Left ventricle myocardium superior (tissue), 1 donor: Measurements from ENCODE around the gene STC2. TPM values are rescaled to one million over a fixed set of nuclear protein-coding genes. Genes with fewer than 3 reads are reported as not detected.
A peak's percentile ranks its signal among the peaks of the same experiment; 100 is the strongest.

Source experiments
- ATAC-seq: fragments of 200-7000 bp; cut with Tn5 transposase; one replicate; pipeline ENCODE4 v1.9.1; 2020; ENCODE audit warnings: mild to moderate bottlenecking, moderate library complexity
- DNase-seq: peaks from one replicate; pipeline ENCODE4 v3.0.0-alpha.2; 2020
- intact Hi-C: fragments of 100-400 bp; cut with micrococcal nuclease; formaldehyde crosslinking; loops from one replicate; pipeline ENCODE4 v1.11.0; 2022
- microRNA-seq: library from miRNA; unstranded; fragments of <30 nt; microRNA quantifications from one replicate; pipeline ENCODE4 v1.2.0, GENCODE V29; 2020; ENCODE audit warnings: borderline number of aligned reads
- total RNA-seq: library from RNA; stranded (reverse); fragmentation: NEBNext Ultra II Directional; extraction: Animal tissue kit (Norgen Biotek cat#: 25700); gene quantifications from one replicate; pipeline ENCODE4 v1.2.1, GENCODE V29; 2021
- donor health status: DM: no; HTN: yes; CAD: no; lungs with severe emphysema.

The STC2 gene
- total RNA-seq, 1 donor from 2014 or later: 6.8 TPM

- DNase-seq: peak; percentile 92
- intact Hi-C loops: loop anchor here (10.0 kb wide), 2 partner anchors 119 to 279 kb away; no protein-coding TSS in a partner anchor
- ATAC-seq: peak; percentile 88
These were observed 44.6 kb downstream of the STC2 start for GRCh38 chr5:173283318-173284288.

GRCh38 chr5:173282916-173283315, 45.3 kb downstream of the STC2 start:
- ATAC-seq (peak; percentile 1), DNase-seq (peak; percentile 38)
- intact Hi-C loops: loop anchor here (10.0 kb wide), 2 partner anchors 118 to 278 kb away; no protein-coding TSS in a partner anchor

DNA sequence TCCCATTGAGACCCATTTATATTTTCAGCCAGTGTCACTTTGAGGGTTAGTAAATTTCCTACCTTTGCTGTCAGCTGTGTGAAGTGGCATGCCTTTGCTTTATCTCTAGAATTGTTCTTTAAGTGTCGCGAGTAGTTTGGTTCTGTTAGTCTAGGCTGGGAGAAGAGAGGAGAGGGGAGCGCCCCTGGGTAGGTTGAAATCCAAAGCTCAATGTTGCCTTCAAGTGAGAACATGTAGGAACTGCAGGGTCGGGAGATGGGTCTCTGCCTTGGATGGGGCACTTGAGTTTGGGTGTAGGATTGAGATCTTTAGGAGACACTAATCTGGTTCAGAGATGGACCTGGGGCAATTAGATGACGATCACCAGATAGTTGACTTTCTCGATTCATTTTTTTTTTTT, 46.3 kb downstream of the STC2 start:
- DNase-seq: no peak
- ATAC-seq: peak; percentile 42
- intact Hi-C loops: loop anchor here (10.0 kb wide), 2 partner anchors 117 to 277 kb away; no protein-coding TSS in a partner anchor

DNA sequence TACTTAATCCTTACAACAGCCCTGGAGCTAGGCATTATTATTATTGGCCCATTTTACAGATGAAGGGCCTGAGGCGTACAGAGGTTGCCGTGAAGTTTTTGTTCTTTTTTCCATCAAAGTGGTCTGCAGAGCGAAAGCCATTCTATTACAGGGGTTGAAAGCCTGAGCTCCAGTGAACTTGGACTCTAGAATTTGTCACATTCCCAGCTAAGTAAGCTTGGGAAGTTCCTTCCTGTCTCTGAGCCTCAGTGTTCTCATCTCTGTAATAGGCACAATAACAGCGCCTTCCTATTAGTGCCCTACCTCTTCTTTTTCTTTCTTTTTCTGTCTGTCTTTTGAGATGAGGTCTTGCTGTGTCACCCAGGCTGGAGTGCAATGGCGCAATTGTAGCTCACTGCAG, 49.0 kb downstream of the STC2 start:
- intact Hi-C loops: no loop called here
- ATAC-seq (no peak), DNase-seq (no peak)

GRCh38 chr5:173278641-173279040, 49.6 kb downstream of the STC2 start:
- ATAC-seq (peak; percentile 87), DNase-seq (peak; percentile 77)
- intact Hi-C loops: no loop called here

- peak; percentile 90 for DNase-seq
- intact Hi-C loops: no loop called here
- ATAC-seq: peak; percentile 89
These were observed 50.0 kb downstream of the STC2 start for GRCh38 chr5:173278172-173278571.

DNA sequence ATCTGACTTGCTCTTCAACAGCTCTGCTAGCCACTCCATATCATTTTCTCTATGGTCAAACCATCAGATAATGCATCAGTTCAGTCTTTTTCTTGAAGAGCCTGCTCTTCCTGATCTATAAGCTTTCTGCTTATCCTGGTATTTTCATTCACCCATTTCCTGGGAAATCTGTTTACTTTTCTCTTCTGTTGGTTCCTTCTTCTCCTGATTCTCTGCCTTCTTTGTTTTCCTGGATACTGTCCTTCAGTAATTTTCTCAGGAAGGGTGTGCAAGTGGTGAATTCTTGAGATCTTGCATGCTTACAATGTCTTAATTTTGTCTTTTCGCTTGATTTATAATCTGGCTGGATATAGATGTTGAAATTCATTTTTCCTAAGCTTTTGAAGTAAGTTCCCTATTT, 53.4 kb downstream of the STC2 start:
- DNase-seq (no peak), ATAC-seq (no peak)
- intact Hi-C loops: no loop called here

DNA sequence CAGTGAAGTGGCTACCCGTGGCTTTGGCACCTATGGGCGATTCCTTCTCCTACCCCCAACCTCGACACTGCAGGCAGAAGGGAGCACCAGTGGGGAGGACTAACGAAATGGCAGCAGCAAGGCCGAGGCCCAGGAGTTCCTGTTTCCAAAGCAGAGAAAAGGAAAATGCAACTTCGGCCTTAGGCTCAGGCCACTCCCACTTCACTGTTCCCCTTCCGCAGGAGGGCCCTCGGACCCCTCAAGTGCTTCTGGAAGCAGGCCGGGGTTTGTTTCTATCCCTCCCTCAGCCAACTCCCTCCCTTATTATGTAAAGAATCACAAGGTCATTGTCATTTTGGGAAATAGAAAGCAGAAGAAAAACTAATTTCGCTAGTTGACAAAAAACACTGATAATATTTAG, 56.8 kb downstream of the STC2 start:
- ATAC-seq: no peak
- intact Hi-C loops: no loop called here
- no peak for DNase-seq

- intact Hi-C loops: no loop called here
- peak; percentile 86 for ATAC-seq
- peak; percentile 78 for DNase-seq
These were observed 59.3 kb downstream of the STC2 start for GRCh38 chr5:173268750-173269432.

- peak; percentile 86 for DNase-seq
- intact Hi-C loops: no loop called here
These were observed 62.8 kb downstream of the STC2 start for GRCh38 chr5:173265433-173265832.

More at GRCh38 chr5:173265433-173265832, 62.8 kb downstream of the STC2 start:
- peak; percentile 87 for ATAC-seq

Small RNA genes within 50 kb of the gene (microRNA-seq; reads per million reads assigned to microRNA genes)
- not detected for gene MIR8056

Other genes with a start within 250 kb of the STC2 start
- 8.1 TPM for gene BNIP1, start 183.9 kb downstream of the STC2 start, total RNA-seq
- 285 TPM for gene NKX2-5, start 93.2 kb downstream of the STC2 start, total RNA-seq